Liver (tissue), 9 donors: ENCODE data around the gene CBL. TPM values are rescaled to one million over a fixed set of nuclear protein-coding genes. Genes with fewer than 3 reads are reported as not detected.

ENCODE experiments used
- DNase-seq: peaks from one replicate; pipeline ENCODE4 v3.0.0-alpha.2; 2017; ENCODE audit warnings: low spot score
- H3K27ac ChIP-seq, 2 donors: one replicate each; pipeline ENCODE4 v1.7.0; 2013; ENCODE audit warnings: inconsistent platforms in 2 of 2, low read length in 2 of 2, control low read depth in 1 of 2, low read depth in 1 of 2, mild to moderate bottlenecking in 1 of 2
- H3K27me3 ChIP-seq, 4 donors: one replicate each; pipeline versions ENCODE4 v1.6.1 to v1.7.0; 2013; ENCODE audit warnings: low read length in 3 of 4, inconsistent platforms in 1 of 4, mild to moderate bottlenecking in 1 of 4, moderate library complexity in 1 of 4; ENCODE audit not compliant: control insufficient read depth in 4 of 4, insufficient read depth in 4 of 4
- H3K36me3 ChIP-seq, 4 donors: one replicate each; pipeline versions ENCODE4 v1.6.1 to v1.7.0; 2013; ENCODE audit warnings: low read length in 3 of 4, mild to moderate bottlenecking in 3 of 4, low read depth in 1 of 4, moderate library complexity in 1 of 4; ENCODE audit not compliant: control insufficient read depth in 4 of 4, insufficient read depth in 3 of 4
- H3K4me1 ChIP-seq, 4 donors: one replicate each; pipeline versions ENCODE4 v1.6.1 to v1.7.0; 2013; ENCODE audit warnings: low read length in 3 of 4, mild to moderate bottlenecking in 3 of 4, moderate library complexity in 1 of 4; ENCODE audit not compliant: control insufficient read depth in 4 of 4, insufficient read depth in 4 of 4
- H3K4me3 ChIP-seq, 3 donors: one replicate each; pipeline versions ENCODE4 v1.6.1 to v1.7.0; 2013; ENCODE audit warnings: low read length in 3 of 3, control low read depth in 1 of 3, low read depth in 1 of 3, mild to moderate bottlenecking in 1 of 3
- H3K9ac ChIP-seq, 2 donors: one replicate each; pipeline ENCODE4 v1.7.0; 2013; ENCODE audit warnings: low read length in 2 of 2, mild to moderate bottlenecking in 2 of 2, moderate library complexity in 2 of 2, control low read depth in 1 of 2, low read depth in 1 of 2
- H3K9me3 ChIP-seq, 4 donors: one replicate each; pipeline versions ENCODE4 v1.6.1 to v1.7.0; 2013; ENCODE audit warnings: low read length in 3 of 4; ENCODE audit not compliant: control insufficient read depth in 4 of 4
- CTCF ChIP-seq: fragments of 150-350 bp; IDR thresholded peaks from 2 replicates; pipeline ENCODE4 v1.5.1; 2017; ENCODE audit warnings: improper control_type of control experiment, low read depth, low read length; ENCODE audit not compliant: missing input control
- EGR1 ChIP-seq, 2 donors: IDR thresholded peaks; 2 replicates each; pipeline ENCODE4 v1.6.1; 2016 to 2018; ENCODE audit warnings: antibody characterized with exemption in 2 of 2, low read depth in 2 of 2
- FOXA1 ChIP-seq: IDR thresholded peaks from 2 replicates; pipeline ENCODE4 v1.6.1; 2016; ENCODE audit warnings: antibody characterized with exemption
- HNF4G ChIP-seq: IDR thresholded peaks from 2 replicates; pipeline ENCODE4 v1.6.1; 2016; ENCODE audit warnings: antibody characterized with exemption
- RAD21 ChIP-seq, 2 donors: IDR thresholded peaks; 2 replicates each; pipeline ENCODE4 v1.6.1; 2016; ENCODE audit warnings: antibody characterized with exemption in 2 of 2, mild to moderate bottlenecking in 2 of 2
- RXRA ChIP-seq, 2 donors: IDR thresholded peaks; 2 replicates each; pipeline ENCODE4 v1.6.1; 2017 to 2018; ENCODE audit warnings: antibody characterized with exemption in 2 of 2, mild to moderate bottlenecking in 1 of 2
- SP1 ChIP-seq: IDR thresholded peaks from 2 replicates; pipeline ENCODE4 v1.6.1; 2018; ENCODE audit warnings: antibody characterized with exemption, mild to moderate bottlenecking
- YY1 ChIP-seq: IDR thresholded peaks from 2 replicates; pipeline ENCODE4 v1.6.1; 2016; ENCODE audit warnings: antibody characterized with exemption, mild to moderate bottlenecking
- WGBS: extraction: QIAGEN DNeasy Blood & Tissue Kit; methylation state at CpG from one replicate; pipeline ENCODE4 v1.1.7; 2013; 5-methylcytosine and 5-hydroxymethylcytosine counted together
- polyA plus RNA-seq, 2 donors: library from polyadenylated mRNA; stranded (reverse) in 1 of 2; unstranded in 1 of 2; fragments of 200-250 nt in 1 of 2; fragments of >200 nt in 1 of 2; fragmentation: Nextera tagmentation in 1 of 2; extraction: Ambion mirVana in 1 of 2; gene quantifications; one replicate each; pipeline versions ENCODE4 v1.2.1 to v1.2.3, GENCODE V29; 2013 to 2015
- total RNA-seq, 2 donors: library from RNA; depleted of rRNA; stranded (reverse); fragments of >200 nt; gene quantifications; one replicate each; pipeline ENCODE4 v1.2.3, GENCODE V29; 2014
- TF ChIP-seq, protein P1 (sequence below): IDR thresholded peaks from 2 replicates; pipeline ENCODE4 v1.6.1; 2016; ENCODE audit warnings: antibody characterized with exemption
- donor health status: healthy.
- donor health status: healthy.
- donor health status: healthy.
- donor health status: healthy.
- donor health status: healthy.

CBL gene
- total and polyA plus RNA-seq, 4 donors = 1.6 to 5.5 (median 3.5) TPM

DNA sequence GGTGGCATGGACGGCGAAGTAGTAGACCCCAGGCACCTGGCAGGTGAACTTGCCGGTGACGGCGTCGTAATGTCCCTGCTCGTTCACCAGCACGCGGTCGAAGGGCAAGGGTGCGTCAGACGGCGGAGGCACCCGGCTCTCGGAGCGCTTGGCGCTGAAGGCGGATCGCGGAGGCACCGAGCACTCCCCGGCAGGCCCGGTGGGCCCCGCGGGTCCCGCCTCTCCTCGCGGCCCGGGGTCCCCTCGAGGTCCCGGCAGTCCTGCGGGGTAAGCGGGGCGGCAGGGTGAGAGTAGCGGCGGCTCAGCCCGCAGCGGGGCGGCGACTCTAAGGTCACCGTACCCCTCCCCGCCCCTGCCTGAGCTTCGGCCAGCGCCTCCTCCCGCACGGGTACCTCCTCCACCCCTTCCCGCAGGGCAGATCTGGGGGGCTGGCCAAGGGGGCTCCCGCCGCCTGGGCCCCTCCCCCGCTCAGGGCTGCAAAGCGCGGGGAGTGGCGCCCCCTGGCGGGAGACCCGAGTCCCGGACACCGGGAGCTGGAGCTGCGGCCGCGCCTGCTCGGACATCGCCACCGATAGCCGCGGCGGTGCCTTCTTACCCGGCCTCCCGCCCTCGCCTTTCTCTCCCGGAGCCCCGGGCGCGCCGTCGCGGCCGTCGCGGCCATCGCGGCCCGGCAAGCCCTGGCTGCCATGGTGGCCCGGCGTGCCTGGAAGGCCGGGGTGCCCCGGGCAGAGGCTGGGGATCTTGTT, 133.6 kb downstream of the CBL start:
- Histone ChIP-seq H3K9me3 (no peaks in the 10 kb centered on the region), H3K27me3 (peaks cover 0 to 2% (median 0%) of the 10 kb centered on the region in 4 donors), H3K4me3 (peak overlapping the region in 1 of 3 donors; percentile 46), H3K4me1 (peaks cover 13 to 41% (median 24%) of the 10 kb centered on the region in 4 donors), H3K27ac (peak overlapping the region; percentile 60 to 78), H3K36me3 (no peaks in the 10 kb centered on the region), H3K9ac (no peak overlapping the region)
- peak; percentile 74 for DNase-seq
- TF ChIP-seq RAD21 (IDR thresholded peaks at IDR 0.05) (peak; percentile 22 to 62), CTCF (peak; percentile 61)
- TF ChIP-seq, protein P1, sequence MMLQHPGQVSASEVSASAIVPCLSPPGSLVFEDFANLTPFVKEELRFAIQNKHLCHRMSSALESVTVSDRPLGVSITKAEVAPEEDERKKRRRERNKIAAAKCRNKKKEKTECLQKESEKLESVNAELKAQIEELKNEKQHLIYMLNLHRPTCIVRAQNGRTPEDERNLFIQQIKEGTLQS = no peak
- WGBS = 4% methylated on average over 86 of the region's 86 CpGs

- peak within 1 kb of the TSS in 1 of 3 donors; percentile 46 for H3K4me3 ChIP-seq
- H3K27me3 ChIP-seq = peaks cover 0 to 2% (median 0%) of the 10 kb centered on the region in 4 donors
- no peaks in the 10 kb centered on the region for H3K36me3 ChIP-seq
- H3K27ac ChIP-seq = peak within 1 kb of the TSS; percentile 60 to 78
- no peaks in the 10 kb centered on the region for H3K9me3 ChIP-seq
- no peak within 1 kb of the TSS for H3K9ac ChIP-seq
- peaks cover 7 to 33% (median 16%) of the 10 kb centered on the region in 4 donors for H3K4me1 ChIP-seq
- TF ChIP-seq SP1 (peak; percentile 34), EGR1 (IDR thresholded peaks at IDR 0.05; ENCODE audit: low read depth in 2 of 2) (no peak)
- no peak for DNase-seq
- 12% methylated on average over 53 of the region's 53 CpGs for WGBS
Observed at GRCh38 chr11:119340335-119341221, 134.4 kb downstream of the CBL start, which contains the start of gene C1QTNF5. Gene C1QTNF5, minus strand, starts transcription at chr11:119340883. Its CDS starts 486 bp downstream, at chr11:119340397.

GRCh38 chr11:119341222-119342022, 135.3 kb downstream of the CBL start:
- TF ChIP-seq, protein P1 = no peak
- TF ChIP-seq YY1 (no peak), SP1 (no peak), EGR1 (IDR thresholded peaks at IDR 0.05; ENCODE audit: low read depth in 2 of 2) (no peak), FOXA1 (no peak), RXRA (IDR thresholded peaks at IDR 0.05) (no peak), HNF4G (no peak)
- Histone ChIP-seq H3K9me3 (no peaks in the 10 kb centered on the region), H3K4me1 (peaks cover 7 to 25% (median 11%) of the 10 kb centered on the region in 4 donors), H3K27ac (peak overlapping the region; percentile 60 to 78), H3K9ac (no peak overlapping the region), H3K4me3 (no peak overlapping the region), H3K27me3 (peaks cover 0 to 2% (median 0%) of the 10 kb centered on the region in 4 donors), H3K36me3 (no peaks in the 10 kb centered on the region)
- DNase-seq = no peak
- 45% methylated on average over 16 of the region's 16 CpGs for WGBS
